Amniotic stem cell (primary cell): Measurements from ENCODE around the gene SLC6A11.

ENCODE experiments used
- DNase-seq: peaks from one replicate; lab custom pipeline; 2025; lab: John Stamatoyannopoulos, UW

SLC6A11 gene

DNA sequence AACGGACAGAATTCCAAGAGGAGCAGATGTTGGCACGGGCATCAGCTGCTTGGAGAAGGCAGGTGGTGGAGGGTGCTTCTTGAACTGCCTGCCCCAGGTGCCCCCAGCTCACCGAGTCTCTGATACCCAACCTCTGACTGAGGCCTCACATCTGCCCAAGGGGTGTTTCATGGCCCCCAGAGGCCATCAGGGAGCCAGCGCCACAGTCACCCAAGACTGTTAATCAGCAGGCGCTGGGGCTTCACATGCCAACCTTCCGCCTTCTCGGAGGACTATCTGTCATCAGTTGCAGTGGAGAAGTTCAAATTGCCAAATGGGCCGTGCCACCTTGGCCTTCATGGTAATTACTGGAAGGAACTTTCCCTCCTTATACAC lies 114.6 kb downstream of the SLC6A11 start:
- no peak for DNase-seq

DNA sequence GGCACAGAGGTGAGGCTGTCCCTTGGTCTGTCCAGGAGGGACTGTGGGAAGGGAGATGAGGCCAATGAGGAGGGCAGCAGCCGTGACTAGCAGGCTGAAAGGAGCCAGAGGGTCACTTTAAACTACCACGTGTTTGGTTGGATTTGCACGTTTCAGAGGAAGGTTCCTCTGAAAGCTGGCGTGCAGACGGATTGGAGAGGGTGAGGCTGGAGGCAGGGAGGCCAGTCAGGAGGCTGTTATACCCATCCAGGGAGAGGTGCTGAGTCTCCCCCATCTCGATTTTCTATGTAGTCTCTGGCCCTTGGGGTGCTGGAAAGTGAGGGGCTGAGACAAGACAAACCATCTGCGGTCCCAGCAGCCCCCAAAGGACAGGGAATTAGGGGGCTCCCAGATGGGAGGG lies 116.6 kb downstream of the SLC6A11 start:
- no peak for DNase-seq

GRCh38 chr3:10933021-10933420 lies 117.0 kb downstream of the SLC6A11 start:
- DNase-seq = no peak

GRCh38 chr3:10933470-10933804 lies 117.4 kb downstream of the SLC6A11 start:
- DNase-seq = no peak

DNA sequence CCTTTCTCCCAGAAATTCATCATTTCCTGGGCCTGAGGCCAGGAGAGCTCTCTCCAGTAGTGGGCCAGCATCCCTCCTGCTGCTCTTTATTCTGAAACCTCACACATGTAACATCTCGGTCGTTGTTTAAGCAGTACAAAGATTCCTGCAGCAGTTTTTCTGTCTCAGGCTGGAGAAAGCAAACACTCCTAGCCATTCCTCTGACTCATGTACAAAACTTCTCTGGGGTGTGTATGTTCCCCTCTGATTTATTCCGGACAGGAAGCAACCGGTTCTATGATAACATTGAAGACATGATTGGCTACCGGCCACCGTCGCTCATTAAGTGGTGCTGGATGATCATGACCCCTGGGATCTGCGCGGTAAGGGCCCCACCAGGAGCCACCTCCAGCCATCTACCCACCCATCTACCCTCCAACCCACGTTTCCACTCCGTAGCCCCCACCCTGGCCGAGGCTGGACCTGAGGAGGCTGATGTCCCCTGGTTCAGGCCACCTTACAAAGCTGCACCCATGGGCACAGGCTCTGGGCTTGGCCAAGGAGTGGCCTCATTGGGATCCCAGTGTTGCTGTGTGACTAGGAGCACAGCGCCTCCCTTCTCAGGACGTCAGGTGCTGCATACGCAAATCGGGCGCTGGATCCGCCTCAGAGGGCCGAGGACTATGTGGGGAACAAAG lies 117.9 kb downstream of the SLC6A11 start:
- no peak for DNase-seq

GRCh38 chr3:10935028-10935427 lies 119.0 kb downstream of the SLC6A11 start:
- DNase-seq = no peak

DNA sequence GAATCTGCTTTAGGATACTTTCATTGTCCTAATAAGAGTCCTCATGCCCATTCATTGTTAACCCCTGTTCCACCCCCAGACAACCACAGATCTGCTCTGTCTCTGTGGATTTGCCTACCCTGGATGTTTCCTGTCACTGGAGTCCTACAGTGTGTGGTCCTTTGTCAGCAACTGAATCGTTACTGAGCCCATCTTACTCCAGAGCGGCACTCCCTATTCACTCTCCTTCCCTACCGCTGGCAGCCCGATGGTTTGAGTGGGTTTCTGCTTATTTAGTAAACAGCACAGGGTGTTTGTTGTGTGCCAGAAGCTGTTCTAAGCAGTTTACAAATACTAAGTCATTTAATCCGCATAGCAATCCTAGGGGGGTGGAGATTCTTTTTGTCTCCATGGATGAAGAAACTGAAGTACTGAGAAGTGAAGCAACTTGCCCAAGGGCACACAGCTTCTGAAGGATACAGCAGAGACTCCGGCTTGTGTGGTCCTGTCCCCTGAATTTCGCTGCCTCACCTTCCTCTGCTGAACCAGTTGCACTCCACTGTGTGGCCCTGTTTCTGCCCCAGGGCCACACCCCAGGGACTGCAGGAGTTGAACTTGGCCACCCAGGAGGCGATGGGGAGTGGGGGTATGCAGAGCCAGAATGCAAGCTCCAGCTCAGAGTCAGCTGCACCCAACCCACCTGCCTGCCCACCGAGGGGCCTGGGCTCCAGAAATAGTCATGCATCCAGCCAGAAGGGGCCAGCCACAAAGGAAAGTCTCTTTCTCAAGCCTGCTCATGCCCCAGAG lies 120.0 kb downstream of the SLC6A11 start:
- no peak for DNase-seq

DNA sequence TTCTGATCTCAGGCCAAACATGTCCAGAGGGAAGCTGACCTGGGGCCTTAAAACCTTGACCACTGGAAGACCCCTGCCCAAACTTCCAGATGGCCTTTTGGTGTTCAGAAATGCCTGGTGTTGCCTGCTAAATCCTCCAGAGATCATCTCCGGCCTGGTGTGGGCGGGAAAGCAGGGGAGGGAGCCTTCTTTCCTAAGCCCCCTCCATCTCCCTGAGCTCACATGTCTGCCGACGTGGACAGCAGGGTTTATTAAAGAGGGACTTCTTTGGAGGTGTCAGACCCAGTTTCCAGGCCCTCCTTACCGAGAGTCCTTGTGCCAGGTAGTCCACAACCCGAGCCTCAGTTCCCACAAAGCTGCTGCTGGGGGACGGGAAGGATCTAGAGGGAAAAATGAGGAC lies 120.7 kb downstream of the SLC6A11 start:
- DNase-seq = no peak

DNA sequence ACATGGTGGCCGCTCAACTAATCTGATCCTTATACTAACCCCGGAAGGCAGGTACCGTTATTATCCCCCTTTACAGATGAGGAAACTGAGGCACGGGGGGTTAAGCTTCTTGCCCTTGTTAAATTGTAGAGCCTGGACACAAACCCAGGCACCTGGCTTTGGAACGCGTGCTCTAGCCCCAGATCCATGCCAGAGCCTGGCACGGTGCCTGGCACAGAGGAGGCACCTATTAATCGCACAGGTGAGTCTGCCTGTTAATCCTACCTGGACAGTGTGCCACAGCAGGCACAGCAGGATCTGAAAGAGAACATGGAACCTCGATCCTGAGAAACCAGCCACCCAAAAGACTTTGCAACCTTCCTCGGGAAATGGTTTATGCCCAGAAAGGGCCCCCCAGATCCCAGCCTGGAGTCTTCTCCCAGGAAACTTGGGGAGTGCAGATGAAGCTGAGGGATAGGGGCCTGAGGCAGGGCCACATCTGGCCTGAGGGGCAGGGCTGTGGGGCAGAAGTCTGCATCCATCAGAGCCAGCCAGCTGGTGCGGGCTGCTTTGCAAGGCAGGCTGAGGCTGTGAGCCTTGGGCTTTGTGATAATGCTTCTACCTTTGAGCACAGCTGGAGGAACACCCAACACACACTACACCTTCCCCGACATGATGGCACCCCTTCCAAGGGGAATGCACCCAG lies 121.3 kb downstream of the SLC6A11 start:
- DNase-seq = no peak

GRCh38 chr3:10939556-10939955 lies 123.5 kb downstream of the SLC6A11 start:
- DNase-seq = no peak

- DNase-seq = no peak
Measured at GRCh38 chr3:10940106-10940505, 124.1 kb downstream of the SLC6A11 start.

DNA sequence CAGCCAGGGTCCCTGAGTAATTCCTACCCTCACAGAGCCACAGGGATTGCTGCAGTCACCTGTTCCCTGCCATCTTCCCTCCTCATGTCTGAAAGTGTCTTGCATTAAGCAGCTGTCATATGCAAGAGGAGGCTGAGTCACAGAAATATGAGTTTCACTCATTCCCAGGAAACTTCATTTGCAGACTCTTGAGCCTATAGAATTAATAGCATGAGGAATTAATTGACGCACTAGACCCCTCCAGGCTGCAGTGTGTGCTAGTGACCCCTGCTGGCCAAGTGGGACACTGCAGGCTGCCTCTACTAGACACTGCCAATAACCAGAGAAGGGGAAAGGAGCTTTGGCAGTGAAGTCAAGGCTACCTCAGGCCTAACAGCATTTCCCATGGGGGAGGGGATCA lies 125.9 kb downstream of the SLC6A11 start:
- DNase-seq = no peak

GRCh38 chr3:10942690-10943205 lies 126.7 kb downstream of the SLC6A11 start:
- no peak for DNase-seq

- no peak for DNase-seq
Measured at GRCh38 chr3:10944866-10945265, 128.8 kb downstream of the SLC6A11 start.

DNA sequence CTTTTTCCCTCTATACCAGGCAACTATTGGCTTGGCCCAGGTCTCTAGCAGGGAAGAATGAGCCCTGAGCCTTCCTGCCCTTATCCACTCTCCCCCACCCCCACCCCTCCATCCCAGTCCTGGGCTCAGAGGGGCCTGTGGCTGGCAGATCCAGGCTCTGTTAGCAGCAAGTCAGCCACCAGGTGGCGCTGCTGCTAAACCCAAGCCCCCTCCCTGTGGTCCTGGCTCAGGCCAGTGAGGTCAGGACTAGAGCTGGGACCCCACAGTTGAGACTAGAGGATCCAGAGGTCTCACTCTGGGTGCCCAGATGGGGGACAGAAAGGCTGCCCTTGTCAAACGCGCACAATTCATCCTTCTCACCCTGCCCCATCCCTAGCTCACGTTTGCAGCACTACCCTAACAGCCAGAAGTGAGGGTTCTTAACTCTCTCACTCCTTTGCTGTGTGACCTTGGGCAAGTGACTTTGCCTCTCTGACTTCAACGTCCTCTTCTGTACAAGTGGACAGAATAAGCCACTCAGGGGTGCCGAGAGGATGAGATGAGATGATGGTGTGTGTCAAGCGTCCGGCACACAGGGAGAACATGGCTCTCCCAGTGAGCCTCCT lies 129.8 kb downstream of the SLC6A11 start:
- no peak for DNase-seq

DNA sequence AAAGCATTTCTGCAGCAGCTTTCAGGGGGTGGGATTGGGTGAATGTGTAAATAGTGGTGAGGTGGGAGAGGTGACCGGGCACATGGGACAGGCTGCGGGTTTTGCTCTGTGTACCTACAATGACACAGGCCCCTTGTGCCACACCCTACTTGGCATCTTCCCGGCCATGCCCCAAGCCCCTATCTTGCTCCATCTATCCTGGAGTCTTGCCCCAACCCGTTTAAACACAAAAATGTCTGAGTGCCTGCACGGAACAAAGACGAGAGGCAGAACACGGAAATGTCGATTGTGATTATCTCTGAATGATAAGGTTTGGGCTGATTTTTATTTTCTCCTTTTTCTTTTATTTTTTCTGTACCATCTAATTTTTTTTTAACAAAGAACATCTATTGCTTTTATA lies 130.5 kb downstream of the SLC6A11 start:
- no peak for DNase-seq

DNA sequence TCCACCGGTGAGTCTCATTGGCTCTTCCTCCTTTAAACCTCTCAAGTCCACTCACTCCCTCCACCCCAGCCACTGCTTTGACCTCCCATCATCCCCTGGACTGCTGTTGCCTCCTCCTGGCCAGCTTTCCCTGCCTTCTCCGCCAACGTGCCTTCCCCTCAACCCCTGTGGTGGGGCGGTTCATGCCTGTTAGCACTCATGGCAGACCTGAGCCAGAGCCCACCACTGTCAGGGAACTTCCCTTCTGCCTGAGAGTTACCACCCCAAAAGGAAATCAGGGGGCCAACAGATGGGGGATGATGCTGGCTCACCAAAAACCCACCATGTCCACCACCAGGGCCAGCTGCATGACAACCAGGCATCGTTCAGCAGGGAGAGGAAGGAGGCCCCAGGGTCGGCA lies 132.3 kb downstream of the SLC6A11 start:
- no peak for DNase-seq

GRCh38 chr3:10949197-10949596 lies 133.2 kb downstream of the SLC6A11 start:
- DNase-seq = no peak

DNA sequence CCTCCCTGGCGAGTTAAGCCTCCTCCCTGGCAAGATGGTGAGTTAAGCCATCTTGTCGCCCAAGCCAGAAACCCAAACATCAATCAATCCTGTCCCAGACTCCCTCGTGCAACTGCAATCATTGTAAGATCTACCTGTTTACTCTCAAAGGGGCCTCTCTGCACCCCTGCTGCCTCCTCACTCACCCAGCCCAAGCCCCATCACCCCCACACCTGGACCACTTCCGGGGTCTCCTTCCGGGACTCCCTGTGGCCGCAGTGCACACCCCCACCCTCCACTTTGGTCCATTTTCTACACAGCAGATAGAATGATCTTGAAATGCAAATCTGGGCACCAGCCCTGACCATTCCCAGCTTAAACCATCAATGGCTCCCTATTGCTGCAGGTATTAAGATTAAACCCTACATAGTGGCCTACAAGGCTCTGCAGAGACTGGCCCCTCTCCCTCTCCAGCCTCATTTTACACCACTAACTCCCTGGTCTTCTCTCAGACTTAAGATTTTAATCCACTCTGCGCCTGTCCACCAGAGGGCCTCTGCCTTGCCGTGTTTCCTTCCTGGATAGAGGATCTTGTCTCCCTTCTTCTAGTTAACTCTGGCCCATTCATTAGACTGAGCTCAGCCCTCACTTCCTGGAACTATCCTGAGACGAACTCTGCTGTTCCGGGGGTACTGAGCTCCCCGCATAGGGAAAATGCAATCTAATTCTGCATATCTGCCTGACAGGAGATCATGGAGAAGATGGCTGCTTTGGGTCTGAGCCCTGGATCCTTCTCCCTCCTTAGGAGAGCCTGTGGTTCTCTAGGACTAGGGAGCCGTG lies 134.7 kb downstream of the SLC6A11 start:
- DNase-seq = peak; percentile 30

- no peak for DNase-seq
Measured at GRCh38 chr3:10951295-10951926, 135.4 kb downstream of the SLC6A11 start.

DNA sequence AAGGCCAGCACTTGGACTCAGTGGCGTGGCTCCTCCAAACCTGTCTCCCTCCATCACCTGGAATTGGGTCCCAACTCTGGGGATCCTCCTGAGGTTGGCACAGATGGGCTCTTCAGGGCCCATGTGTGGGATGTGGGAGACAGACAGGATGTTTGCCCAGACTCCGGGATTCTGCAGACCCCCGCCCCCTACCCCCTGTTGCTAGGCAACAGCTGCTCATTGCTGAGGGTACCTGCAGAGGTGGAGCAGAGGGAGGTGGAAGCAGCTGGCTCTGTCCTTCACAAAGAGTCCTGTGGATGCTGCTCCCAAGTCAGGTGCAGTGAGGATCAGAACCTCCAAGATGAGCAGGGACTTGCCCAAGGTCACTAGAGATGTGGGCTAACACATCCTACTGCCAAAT lies 136.5 kb downstream of the SLC6A11 start:
- no peak for DNase-seq
